H1 (cell line): ENCODE results near the gene RTN4. TPM values are rescaled to one million over a fixed set of nuclear protein-coding genes. Genes with fewer than 3 reads are reported as not detected.

Source experiments
- CTCF ChIA-PET: fragments of 300-600 bp; sonication (Branson Sonifier 250); formaldehyde crosslinking; loops from one replicate; lab custom pipeline; 2021; ENCODE audit not compliant: partially characterized antibody; lab: Charles Lee
- POLR2A ChIA-PET: fragments of 300-600 bp; sonication (Branson Sonifier 250); formaldehyde crosslinking; loops from one replicate; lab custom pipeline; 2021; ENCODE audit warnings: inconsistent platforms; ENCODE audit not compliant: partially characterized antibody; lab: Charles Lee
- DNase-seq, 2 experiments: peaks; one replicate each; pipeline versions ENCODE4 v3.0.0 to v3.0.0-alpha.2; 2010 to 2022; ENCODE audit warnings: low spot score in 2 of 2, low read depth in 1 of 2, mixed read lengths in 1 of 2
- FAIRE-seq: peaks from 2 replicates; lab custom pipeline; 2011; peaks lifted over from hg19 to GRCh38; lab: Jason Lieb, UNC
- H2AFZ ChIP-seq: 2 replicates; pipeline ENCODE4 v1.8.1; 2012; ENCODE audit warnings: low read length, inconsistent platforms
- H2AK5ac ChIP-seq: 2 replicates; pipeline ENCODE4 v1.6.1; 2013; ENCODE audit warnings: low read depth, low read length
- H2BK120ac ChIP-seq: replicated peaks from 2 replicates; pipeline ENCODE3; 2013; ENCODE audit warnings: low read depth, low read length, inconsistent platforms
- H2BK12ac ChIP-seq: 2 replicates; pipeline ENCODE4 v1.6.1; 2013; ENCODE audit warnings: low read depth, low read length
- H2BK15ac ChIP-seq: 2 replicates; pipeline ENCODE4 v1.6.1; 2013; ENCODE audit warnings: low read length
- H2BK20ac ChIP-seq: 2 replicates; pipeline ENCODE4 v1.6.1; 2013; ENCODE audit warnings: low read length
- H2BK5ac ChIP-seq: 2 replicates; pipeline ENCODE4 v1.6.1; 2013; ENCODE audit warnings: low read depth, low read length
- H3K14ac ChIP-seq: 2 replicates; pipeline ENCODE4 v1.6.1; 2013; ENCODE audit warnings: inconsistent platforms; ENCODE audit not compliant: insufficient read length
- H3K18ac ChIP-seq: 2 replicates; pipeline ENCODE4 v1.6.1; 2013; ENCODE audit warnings: low read length; ENCODE audit errors: extremely low read depth
- H3K23ac ChIP-seq: 2 replicates; pipeline ENCODE4 v1.6.1; 2013; ENCODE audit warnings: inconsistent platforms; ENCODE audit not compliant: insufficient read length
- H3K23me2 ChIP-seq: 2 replicates; pipeline ENCODE4 v1.6.1; 2013; ENCODE audit warnings: low read depth, low read length
- H3K27ac ChIP-seq: 2 replicates; pipeline ENCODE4 v1.6.1; 2011; ENCODE audit warnings: low read depth, low read length, inconsistent platforms
- H3K27me3 ChIP-seq, 4 experiments: replicated peaks in 1 of 4; 1 replicate in 1 of 4; 2 replicates in 3 of 4; pipeline versions ENCODE4 v1.6.1 to v1.8.1; 2011 to 2013; ENCODE audit warnings: low read length in 3 of 4, mild to moderate bottlenecking in 3 of 4, inconsistent platforms in 2 of 4, mixed read lengths in 2 of 4, moderate library complexity in 1 of 4; ENCODE audit not compliant: control insufficient read depth in 3 of 4, insufficient read depth in 3 of 4; ENCODE audit errors: extremely low read depth in 1 of 4
- H3K36me3 ChIP-seq, 4 experiments: 2 replicates each; pipeline versions ENCODE4 v1.6.1 to v1.8.1; 2011 to 2013; ENCODE audit warnings: mild to moderate bottlenecking in 4 of 4, low read length in 3 of 4, moderate library complexity in 2 of 4, control low read depth in 1 of 4, inconsistent platforms in 1 of 4; ENCODE audit not compliant: insufficient read depth in 4 of 4, control insufficient read depth in 2 of 4
- H3K4ac ChIP-seq: replicated peaks from 2 replicates; pipeline ENCODE3; 2013; ENCODE audit warnings: low read length, low read depth, mixed read lengths, inconsistent platforms; ENCODE audit not compliant: insufficient read length
- H3K4me1 ChIP-seq, 4 experiments: replicated peaks in 1 of 4; 1 replicate in 1 of 4; 2 replicates in 3 of 4; pipeline versions ENCODE4 v1.6.1 to v1.8.1; 2011 to 2013; ENCODE audit warnings: low read length in 3 of 4, inconsistent platforms in 2 of 4, mixed read lengths in 1 of 4; ENCODE audit not compliant: insufficient read depth in 4 of 4, control insufficient read depth in 3 of 4
- H3K4me2 ChIP-seq, 2 experiments: 2 replicates each; pipeline versions ENCODE4 v1.6.1 to v1.8.1; 2011 to 2013; ENCODE audit warnings: low read depth in 2 of 2, low read length in 2 of 2, control low read depth in 1 of 2, inconsistent platforms in 1 of 2, mild to moderate bottlenecking in 1 of 2; ENCODE audit not compliant: insufficient read depth in 1 of 2
- H3K4me3 ChIP-seq, 4 experiments: fragments of 200-600, 300-600 bp in 1 of 4; sonication (generic), shearing (Covaris generic), sonication (Bioruptor Twin) in 1 of 4; 2 replicates each; pipeline versions ENCODE4 v1.5.1 to v1.8.1; 2011 to 2016; ENCODE audit warnings: low read length in 4 of 4, low read depth in 3 of 4, control low read depth in 2 of 4, inconsistent platforms in 2 of 4, mild to moderate bottlenecking in 2 of 4, mixed read lengths in 1 of 4, moderate library complexity in 1 of 4; ENCODE audit not compliant: insufficient read depth in 2 of 4; ENCODE audit errors: extremely low read depth in 1 of 4
- H3K56ac ChIP-seq: replicated peaks from 2 replicates; pipeline ENCODE3; 2013; ENCODE audit warnings: low read depth, mild to moderate bottlenecking, mixed read lengths, low read length, inconsistent platforms; ENCODE audit not compliant: insufficient read length
- H3K79me1 ChIP-seq: 2 replicates; pipeline ENCODE4 v1.6.1; 2013; ENCODE audit warnings: low read depth, low read length, control low read depth
- H3K79me2 ChIP-seq, 2 experiments: 2 replicates each; pipeline versions ENCODE4 v1.6.1 to v1.8.1; 2012 to 2013; ENCODE audit warnings: low read length in 2 of 2, mild to moderate bottlenecking in 2 of 2, inconsistent platforms in 1 of 2; ENCODE audit not compliant: insufficient read depth in 2 of 2, control insufficient read depth in 1 of 2
- H3K9ac ChIP-seq, 4 experiments: replicated peaks in 1 of 4; 1 replicate in 1 of 4; 2 replicates in 3 of 4; pipeline versions ENCODE4 v1.6.1 to v1.8.1; 2011 to 2013; ENCODE audit warnings: low read depth in 3 of 4, low read length in 3 of 4, control low read depth in 2 of 4, mild to moderate bottlenecking in 2 of 4, moderate library complexity in 2 of 4, inconsistent platforms in 1 of 4; ENCODE audit errors: extremely low read depth in 1 of 4
- H3K9me3 ChIP-seq, 2 experiments: 2 replicates each; pipeline versions ENCODE4 v1.6.1 to v1.8.1; 2012 to 2013; ENCODE audit warnings: mild to moderate bottlenecking in 2 of 2, moderate library complexity in 2 of 2, control low read depth in 1 of 2, inconsistent platforms in 1 of 2, low read depth in 1 of 2, low read length in 1 of 2, mixed read lengths in 1 of 2; ENCODE audit not compliant: insufficient read depth in 2 of 2
- H4K20me1 ChIP-seq, 2 experiments: replicated peaks in 1 of 2; 2 replicates each; pipeline versions ENCODE3 to v1.8.1; 2011 to 2013; ENCODE audit warnings: inconsistent platforms in 2 of 2, low read length in 2 of 2, mild to moderate bottlenecking in 1 of 2; ENCODE audit not compliant: insufficient read depth in 2 of 2, control insufficient read depth in 1 of 2
- H4K5ac ChIP-seq: 2 replicates; pipeline ENCODE4 v1.6.1; 2013; ENCODE audit warnings: low read length, low read depth, mixed read lengths, inconsistent platforms; ENCODE audit not compliant: insufficient read length
- H4K8ac ChIP-seq: 2 replicates; pipeline ENCODE4 v1.8.0; 2013; ENCODE audit warnings: mild to moderate bottlenecking, moderate library complexity, low read length, inconsistent platforms; ENCODE audit not compliant: insufficient read depth; ENCODE audit errors: extremely low read depth
- H4K91ac ChIP-seq: replicated peaks from 2 replicates; pipeline ENCODE3; 2013; ENCODE audit warnings: low read length, mixed read lengths, inconsistent platforms; ENCODE audit not compliant: insufficient read length
- SIN3A ChIP-seq, 2 experiments: IDR thresholded peaks in 1 of 2; conservative IDR thresholded peaks in 1 of 2; 2 replicates each; pipeline ENCODE4 v1.6.1; 2011 to 2012; ENCODE audit warnings: low read length in 2 of 2, improper control_type of control experiment in 1 of 2, low read depth in 1 of 2, mild to moderate bottlenecking in 1 of 2
- WGBS, 2 experiments: shearing (Covaris generic) in 1 of 2; methylation state at CpG; one replicate each; pipeline versions ENCODE4 v1.1.6 to v1.1.7; 2013 to 2015; ENCODE audit warnings: low lambda C conversion rate in 2 of 2, mixed read lengths in 2 of 2, inconsistent platforms in 1 of 2, low coverage in 1 of 2, missing lambda C conversion rate in 1 of 2; ENCODE audit not compliant: insufficient replicate concordance in 2 of 2, insufficient coverage in 1 of 2, insufficient read length in 1 of 2; ENCODE audit errors: extremely low coverage in 1 of 2, missing lambda C conversion rate in 1 of 2; 5-methylcytosine and 5-hydroxymethylcytosine counted together
- polyA plus RNA-seq, 7 experiments: library from polyadenylated mRNA; depleted of rRNA in 3 of 7; stranded (reverse) in 5 of 7; unstranded in 2 of 7; fragments of >200 nt in 5 of 7; fragments of 200-250 nt in 2 of 7; gene quantifications; 1 replicate in 5 of 7; 2 replicates in 1 of 7; 4 replicates in 1 of 7; pipeline versions ENCODE4 v1.2.1 to v1.2.3, GENCODE V29; 2011 to 2013; ENCODE audit warnings: missing spikeins in 2 of 7, mixed read lengths in 2 of 7
- total RNA-seq: library from RNA; stranded (reverse); fragmentation: NEBNext Ultra II Directional; extraction: Animal tissue kit (Norgen Biotek cat#: 25700); gene quantifications from 2 replicates; pipeline ENCODE4 v1.2.1, GENCODE V29; 2021

Gene RTN4
- total and polyA plus RNA-seq, 2 of the 8 experiments (the other 6 are each of a cell fraction or from before 2014, with no cell fraction given), result 179 to 242 TPM

GRCh38 chr2:55029098-55029497 is 21.2 kb downstream of the RTN4 start:
- POLR2A ChIA-PET, result interaction anchor here (1.4 kb wide), 1 partner anchor 10 kb away, joined by 3 read pairs; no protein-coding TSS in a partner anchor
- H2AK5ac ChIP-seq, result no peak overlapping the region
- WGBS, 2 experiments, result 90% methylated on average over 1 of the region's 1 CpG; no CpG with 5 or more reads in 1 of the 2 experiments
- H3K18ac ChIP-seq, result no peak overlapping the region
- H3K4me1 ChIP-seq, result peaks cover 0 to 23% (median 14%) of the 10 kb centered on the region in 4 experiments
- H3K14ac ChIP-seq, result no peak overlapping the region
- no peak for DNase-seq
- no peak overlapping the region for H3K4ac ChIP-seq
- H3K23ac ChIP-seq, result no peak overlapping the region
- no peak overlapping the region for H3K27ac ChIP-seq
- no peaks in the 10 kb centered on the region for H3K9me3 ChIP-seq
- no peak overlapping the region for H3K4me3 ChIP-seq
- H3K4me2 ChIP-seq, result no peak overlapping the region
- FAIRE-seq, result no peak
- no peak overlapping the region for H2AFZ ChIP-seq
- no peak overlapping the region for H2BK12ac ChIP-seq
- no peaks in the 10 kb centered on the region for H3K27me3 ChIP-seq
- H4K91ac ChIP-seq, result no peak overlapping the region
- no peaks in the 10 kb centered on the region; a peak in 1 of 8 replicates for H3K36me3 ChIP-seq
- H3K9ac ChIP-seq, result no peak overlapping the region
- no peak overlapping the region for H2BK5ac ChIP-seq
- no peaks in the 10 kb centered on the region for H3K23me2 ChIP-seq
- no peak overlapping the region; the same call in 1 of the 2 replicates for H2BK20ac ChIP-seq
- no peak overlapping the region for H2BK120ac ChIP-seq
- H3K56ac ChIP-seq, result no peak overlapping the region
- no peak overlapping the region for H4K5ac ChIP-seq
- CTCF ChIA-PET, result interaction anchor here (0.7 to 1.2 kb wide), 6 partner anchors 19 to 201 kb away, joined by 3 to 4 read pairs (median 3); partner anchors contain the start of gene RTN4
- H3K79me1 ChIP-seq, result no peaks in the 10 kb centered on the region
- H4K20me1 ChIP-seq, result peaks cover 20 to 31% of the 10 kb centered on the region in 2 experiments
- no peak overlapping the region for H4K8ac ChIP-seq
- no peak overlapping the region for H2BK15ac ChIP-seq
- H3K79me2 ChIP-seq, result peaks cover 34 to 100% of the 10 kb centered on the region in 2 experiments
- no peak for TF ChIP-seq SIN3A (conservative IDR thresholded peaks at IDR 0.05 in 1 of 2, IDR thresholded peaks at IDR 0.05 in 1 of 2; ENCODE audit: low read depth in 1 of 2, low read length in 2 of 2)
